ENCODE measurements around the gene TMEM151B. TPM values are rescaled to one million over a fixed set of nuclear protein-coding genes. Genes with fewer than 3 reads are reported as not detected.

The TMEM151B gene
- total and polyA plus RNA-seq, 2 of the 4 experiments (the other 2 are of a cell fraction), result not detected

DNA sequence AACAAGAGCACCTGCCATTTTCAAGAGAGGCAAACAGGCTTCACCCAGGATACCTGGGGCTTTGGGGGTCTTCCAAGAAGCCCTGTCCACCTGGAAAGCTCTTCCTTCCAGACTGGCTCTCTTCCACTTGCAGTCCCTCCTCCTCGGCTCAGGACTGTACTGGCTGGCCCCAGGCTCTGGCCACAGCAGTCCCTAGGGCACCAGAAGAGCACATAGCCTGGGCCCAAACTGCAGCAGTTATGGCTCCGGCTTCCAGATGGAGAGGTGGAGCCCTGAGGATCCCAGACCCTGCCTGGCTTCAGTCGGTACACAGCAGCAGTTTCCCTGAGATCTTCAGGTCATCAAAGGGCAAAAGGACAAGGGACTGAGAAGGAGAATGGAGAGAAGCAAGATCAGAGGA, 11.3 kb upstream of the TMEM151B start:
- H3K27me3 ChIP-seq (ENCODE audit: control insufficient read depth, insufficient read depth, low read length), result no peaks in the 10 kb centered on the region
- in situ Hi-C loops (cut with MboI; ENCODE audit: low sequenced_read_pairs), result no loop called here
- DNase-seq, result no peak
- CTCF ChIA-PET, result no interaction called here
- POLR2A ChIA-PET (ENCODE audit: unreplicated experiment), result no interaction called here
- H4K5ac ChIP-seq (ENCODE audit: low read depth, low read length), result no peak overlapping the region
- no peaks in the 10 kb centered on the region for H3K9me3 ChIP-seq (ENCODE audit: control insufficient read depth, insufficient read depth, low read length)
- no peak for ATAC-seq (ENCODE audit: low read depth)
- no peak overlapping the region for H3K56ac ChIP-seq (ENCODE audit: extremely low read depth, insufficient read depth, low read length)
- peaks cover 19 to 64% of the 10 kb centered on the region in 2 experiments for H3K79me1 ChIP-seq (ENCODE audit: low read depth in 1 of 2, low read length in 2 of 2)
- no TSS peak for BruUV-seq (replicated peaks)
- H3K9ac ChIP-seq (ENCODE audit: low read depth, low read length), result no peak overlapping the region
- H2BK15ac ChIP-seq (ENCODE audit: low read depth, low read length), result no peak overlapping the region
- peaks cover 29% of the 10 kb centered on the region for H3K36me3 ChIP-seq (ENCODE audit: control insufficient read depth, insufficient read depth, low read length)
- dilution Hi-C loops (cut with HindIII; ENCODE audit: low sequenced_read_pairs, unreplicated experiment), result no loop called here
- H4K8ac ChIP-seq (ENCODE audit: low read depth in 2 of 2, low read length in 2 of 2), result no peak overlapping the region
- H3K4me2 ChIP-seq (ENCODE audit: low read depth, low read length), result no peak overlapping the region
- H3K4ac ChIP-seq (ENCODE audit: low read depth, low read length), result no peak overlapping the region
- H2BK120ac ChIP-seq (ENCODE audit: low read depth, low read length), result no peak overlapping the region
- intact Hi-C loops (cut with micrococcal nuclease), result no loop called here
- H2AFZ ChIP-seq (replicated peaks; ENCODE audit: low read length, poor library complexity), result no peak overlapping the region
- WGBS, 2 experiments (ENCODE audit: extremely low coverage in 2 of 2, insufficient read length in 1 of 2), result 90% methylated on average over 2 of the region's 3 CpGs; no CpG with 5 or more reads in 1 of the 2 experiments
- no peak overlapping the region for H3K27ac ChIP-seq (ENCODE audit: insufficient read depth, low read length)
- no peak overlapping the region for H3K4me3 ChIP-seq (ENCODE audit: insufficient read depth, low read depth, low read length)
- H3K23ac ChIP-seq (ENCODE audit: low read depth, low read length), result no peak overlapping the region
- H2BK5ac ChIP-seq (ENCODE audit: low read depth, low read length, poor library complexity, severe bottlenecking), result no peak overlapping the region
- H2AK5ac ChIP-seq (ENCODE audit: low read depth, low read length), result no peak overlapping the region
- H3K9me1 ChIP-seq (ENCODE audit: insufficient read depth, low read length), result peaks cover 17% of the 10 kb centered on the region
- no peak overlapping the region for H3K18ac ChIP-seq (ENCODE audit: low read depth, low read length)
- peaks cover 28% of the 10 kb centered on the region for H4K20me1 ChIP-seq (ENCODE audit: insufficient read depth, low read length)
- no peak overlapping the region for H2BK20ac ChIP-seq (ENCODE audit: low read depth, low read length)
- no peak overlapping the region for H4K91ac ChIP-seq (ENCODE audit: insufficient read depth, low read depth, low read length)
- peaks cover 24% of the 10 kb centered on the region for H3K4me1 ChIP-seq (ENCODE audit: control insufficient read depth, insufficient read depth, low read length)
- no peak overlapping the region for H3K14ac ChIP-seq (replicated peaks; ENCODE audit: low read depth, low read length)
- peak overlapping the region; percentile 18 for H2AK9ac ChIP-seq (replicated peaks; ENCODE audit: low read depth, low read length, poor library complexity)
- no peak for TF ChIP-seq POLR2A (IDR thresholded peaks at IDR 0.05; ENCODE audit: low read depth, low read length)
- TF ChIP-seq, protein P1, sequence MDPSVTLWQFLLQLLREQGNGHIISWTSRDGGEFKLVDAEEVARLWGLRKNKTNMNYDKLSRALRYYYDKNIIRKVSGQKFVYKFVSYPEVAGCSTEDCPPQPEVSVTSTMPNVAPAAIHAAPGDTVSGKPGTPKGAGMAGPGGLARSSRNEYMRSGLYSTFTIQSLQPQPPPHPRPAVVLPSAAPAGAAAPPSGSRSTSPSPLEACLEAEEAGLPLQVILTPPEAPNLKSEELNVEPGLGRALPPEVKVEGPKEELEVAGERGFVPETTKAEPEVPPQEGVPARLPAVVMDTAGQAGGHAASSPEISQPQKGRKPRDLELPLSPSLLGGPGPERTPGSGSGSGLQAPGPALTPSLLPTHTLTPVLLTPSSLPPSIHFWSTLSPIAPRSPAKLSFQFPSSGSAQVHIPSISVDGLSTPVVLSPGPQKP (IDR thresholded peaks at IDR 0.05; ENCODE audit: borderline replicate concordance, low read depth, low read length), result no peak
- TF ChIP-seq RAD21 (IDR thresholded peaks at IDR 0.05; ENCODE audit: low read length), result no peak
